ENCODE data around the gene PPP1R14D. TPM values are rescaled to one million over a fixed set of nuclear protein-coding genes. Genes with fewer than 3 reads are reported as not detected.

Gene PPP1R14D
- total RNA-seq, 1 experiment from 2014 or later = not detected

DNA sequence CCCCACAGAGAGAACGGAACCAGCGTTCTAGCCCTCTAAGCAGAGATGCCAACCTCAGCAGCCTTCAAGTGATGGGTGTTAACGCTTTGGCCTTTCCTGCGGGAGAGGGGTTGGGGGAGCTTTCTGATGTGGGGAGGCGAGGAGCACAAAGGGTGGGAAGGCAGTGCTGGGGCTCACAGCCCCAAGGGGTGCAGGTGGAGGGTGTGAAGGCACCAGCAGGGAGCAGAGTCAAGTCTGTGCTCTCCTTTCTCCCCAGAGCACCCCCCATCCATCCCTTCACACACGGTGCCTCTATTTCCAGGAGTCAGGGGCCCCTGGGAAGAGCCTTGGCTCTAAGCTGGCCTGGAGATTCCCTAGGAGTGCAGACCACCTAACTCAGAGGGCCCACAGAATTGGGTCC, 54.6 kb downstream of the PPP1R14D start (continued):
- TF ChIP-seq CEBPB (IDR thresholded peaks at IDR 0.05; ENCODE audit: low read depth) = no peak
- TF ChIP-seq, protein P1, sequence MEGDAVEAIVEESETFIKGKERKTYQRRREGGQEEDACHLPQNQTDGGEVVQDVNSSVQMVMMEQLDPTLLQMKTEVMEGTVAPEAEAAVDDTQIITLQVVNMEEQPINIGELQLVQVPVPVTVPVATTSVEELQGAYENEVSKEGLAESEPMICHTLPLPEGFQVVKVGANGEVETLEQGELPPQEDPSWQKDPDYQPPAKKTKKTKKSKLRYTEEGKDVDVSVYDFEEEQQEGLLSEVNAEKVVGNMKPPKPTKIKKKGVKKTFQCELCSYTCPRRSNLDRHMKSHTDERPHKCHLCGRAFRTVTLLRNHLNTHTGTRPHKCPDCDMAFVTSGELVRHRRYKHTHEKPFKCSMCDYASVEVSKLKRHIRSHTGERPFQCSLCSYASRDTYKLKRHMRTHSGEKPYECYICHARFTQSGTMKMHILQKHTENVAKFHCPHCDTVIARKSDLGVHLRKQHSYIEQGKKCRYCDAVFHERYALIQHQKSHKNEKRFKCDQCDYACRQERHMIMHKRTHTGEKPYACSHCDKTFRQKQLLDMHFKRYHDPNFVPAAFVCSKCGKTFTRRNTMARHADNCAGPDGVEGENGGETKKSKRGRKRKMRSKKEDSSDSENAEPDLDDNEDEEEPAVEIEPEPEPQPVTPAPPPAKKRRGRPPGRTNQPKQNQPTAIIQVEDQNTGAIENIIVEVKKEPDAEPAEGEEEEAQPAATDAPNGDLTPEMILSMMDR (IDR thresholded peaks at IDR 0.05 in 2 of 3, conservative IDR thresholded peaks at IDR 0.05 in 1 of 3; ENCODE audit: borderline replicate concordance in 1 of 3, insufficient read depth in 1 of 3, low read depth in 2 of 3, low read length in 2 of 3) = no peak
- no peak for TF ChIP-seq YY1 (IDR thresholded peaks at IDR 0.05; ENCODE audit: extremely low read depth, insufficient replicate concordance, low read depth, low read length)
- TF ChIP-seq SIN3A (IDR thresholded peaks at IDR 0.05; ENCODE audit: low read depth) = no peak
- TF ChIP-seq, protein P2, sequence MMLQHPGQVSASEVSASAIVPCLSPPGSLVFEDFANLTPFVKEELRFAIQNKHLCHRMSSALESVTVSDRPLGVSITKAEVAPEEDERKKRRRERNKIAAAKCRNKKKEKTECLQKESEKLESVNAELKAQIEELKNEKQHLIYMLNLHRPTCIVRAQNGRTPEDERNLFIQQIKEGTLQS (IDR thresholded peaks at IDR 0.05) = no peak
- no peak for TF ChIP-seq ZNF274 (IDR thresholded peaks at IDR 0.05; ENCODE audit: low read depth, low read length)

DNA sequence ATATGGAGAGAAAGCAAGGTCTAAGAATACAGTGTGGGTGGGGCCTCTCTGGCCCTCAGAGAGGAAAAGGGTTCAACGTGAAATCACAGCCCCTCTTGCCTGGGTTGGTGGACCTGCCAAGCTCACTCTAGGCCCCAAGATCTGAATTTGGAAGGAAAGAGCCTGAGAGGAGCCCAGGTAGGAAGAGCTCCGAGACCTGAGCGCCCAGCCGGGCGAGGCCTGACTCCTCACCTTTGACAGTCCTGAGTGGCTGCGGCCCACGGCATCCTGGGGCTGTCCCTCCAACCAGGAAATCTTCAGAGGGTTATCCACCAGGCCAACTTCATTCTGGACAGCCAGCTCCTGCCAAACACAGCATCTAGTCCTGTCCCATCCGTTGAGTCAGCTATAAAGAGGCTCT, 55.0 kb downstream of the PPP1R14D start:
- POLR2A ChIA-PET = no interaction called here
- CTCF ChIA-PET = interaction anchor here (1.4 kb wide), 1 partner anchor 9 kb away, joined by 3 read pairs; no protein-coding TSS in a partner anchor
- H3K9me2 ChIP-seq (ENCODE audit: insufficient read depth) = no peaks in the 10 kb centered on the region
- no peaks in the 10 kb centered on the region for H3K27me3 ChIP-seq (ENCODE audit: insufficient read depth, low read length)
- no peaks in the 10 kb centered on the region for H3K9me3 ChIP-seq (ENCODE audit: control insufficient read depth in 1 of 2, insufficient read depth in 1 of 2, low read depth in 1 of 2, low read length in 2 of 2)
- no peak for TF ChIP-seq ZFX (IDR thresholded peaks at IDR 0.05)
- no peak for TF ChIP-seq ELF1 (IDR thresholded peaks at IDR 0.05; ENCODE audit: borderline replicate concordance, low read depth)
- TF ChIP-seq SIN3A (IDR thresholded peaks at IDR 0.05; ENCODE audit: low read depth) = no peak
- TF ChIP-seq CEBPB (IDR thresholded peaks at IDR 0.05; ENCODE audit: low read depth) = no peak
- TF ChIP-seq JUND (IDR thresholded peaks at IDR 0.05) = no peak
- no peak for TF ChIP-seq POLR2A (IDR thresholded peaks at IDR 0.05; ENCODE audit: borderline replicate concordance, extremely low read depth, insufficient read depth, insufficient read length)
- TF ChIP-seq, protein P3, sequence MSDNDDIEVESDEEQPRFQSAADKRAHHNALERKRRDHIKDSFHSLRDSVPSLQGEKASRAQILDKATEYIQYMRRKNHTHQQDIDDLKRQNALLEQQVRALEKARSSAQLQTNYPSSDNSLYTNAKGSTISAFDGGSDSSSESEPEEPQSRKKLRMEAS (IDR thresholded peaks at IDR 0.05) = no peak
- no peak for TF ChIP-seq EZH2 (IDR thresholded peaks at IDR 0.05)
- TF ChIP-seq YY1 (IDR thresholded peaks at IDR 0.05; ENCODE audit: extremely low read depth, insufficient replicate concordance, low read depth, low read length) = no peak
- TF ChIP-seq EZH2phosphoT487 (IDR thresholded peaks at IDR 0.05; ENCODE audit: borderline replicate concordance) = no peak
- TF ChIP-seq, protein P4, sequence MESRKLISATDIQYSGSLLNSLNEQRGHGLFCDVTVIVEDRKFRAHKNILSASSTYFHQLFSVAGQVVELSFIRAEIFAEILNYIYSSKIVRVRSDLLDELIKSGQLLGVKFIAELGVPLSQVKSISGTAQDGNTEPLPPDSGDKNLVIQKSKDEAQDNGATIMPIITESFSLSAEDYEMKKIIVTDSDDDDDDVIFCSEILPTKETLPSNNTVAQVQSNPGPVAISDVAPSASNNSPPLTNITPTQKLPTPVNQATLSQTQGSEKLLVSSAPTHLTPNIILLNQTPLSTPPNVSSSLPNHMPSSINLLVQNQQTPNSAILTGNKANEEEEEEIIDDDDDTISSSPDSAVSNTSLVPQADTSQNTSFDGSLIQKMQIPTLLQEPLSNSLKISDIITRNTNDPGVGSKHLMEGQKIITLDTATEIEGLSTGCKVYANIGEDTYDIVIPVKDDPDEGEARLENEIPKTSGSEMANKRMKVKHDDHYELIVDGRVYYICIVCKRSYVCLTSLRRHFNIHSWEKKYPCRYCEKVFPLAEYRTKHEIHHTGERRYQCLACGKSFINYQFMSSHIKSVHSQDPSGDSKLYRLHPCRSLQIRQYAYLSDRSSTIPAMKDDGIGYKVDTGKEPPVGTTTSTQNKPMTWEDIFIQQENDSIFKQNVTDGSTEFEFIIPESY (IDR thresholded peaks at IDR 0.05; ENCODE audit: extremely low read depth, insufficient replicate concordance, low read length) = no peak
- no peak for TF ChIP-seq RAD21 (IDR thresholded peaks at IDR 0.05; ENCODE audit: low read depth)
- no peak for TF ChIP-seq FOSL1 (IDR thresholded peaks at IDR 0.05; ENCODE audit: low read depth)
- no peak for TF ChIP-seq TCF7L2 (IDR thresholded peaks at IDR 0.05; ENCODE audit: borderline replicate concordance, extremely low read depth, insufficient read depth, insufficient read length)
- intact Hi-C loops (cut with micrococcal nuclease) = no loop called here
- RAD21 ChIA-PET (ENCODE audit: low non-redundant PET in 1 of 2, low total read pairs in 2 of 2, uncharacterized antibody in 2 of 2, unreplicated experiment in 2 of 2) = no interaction called here
- no TSS peak for BruUV-seq (replicated peaks)
- no peaks in the 10 kb centered on the region for H3K79me2 ChIP-seq (ENCODE audit: insufficient read depth, low read length)
- no peak overlapping the region for H3K27ac ChIP-seq (ENCODE audit: low read depth, low read length)
- H3K9ac ChIP-seq (ENCODE audit: low read length) = no peak overlapping the region
- DNase-seq (ENCODE audit: low read depth, low spot score) (no peak), ATAC-seq (no peak)
- no peaks in the 10 kb centered on the region for H4K20me1 ChIP-seq (ENCODE audit: insufficient read depth)
- H2AFZ ChIP-seq (ENCODE audit: low read depth, low read length, poor library complexity, severe bottlenecking) = no peak overlapping the region
- no peak overlapping the region for H3K4me3 ChIP-seq (replicated peaks in 1 of 2; ENCODE audit: low read depth in 1 of 2, low read length in 2 of 2)
- peaks cover 9 to 36% of the 10 kb centered on the region in 2 experiments for H3K4me1 ChIP-seq (ENCODE audit: control insufficient read depth in 1 of 2, insufficient read depth in 2 of 2, low read length in 2 of 2)
- H3K4me2 ChIP-seq (ENCODE audit: low read length) = no peak overlapping the region
- peaks cover 4 to 9% of the 10 kb centered on the region in 2 experiments; a peak in 2 of 4 replicates for H3K36me3 ChIP-seq (ENCODE audit: control insufficient read depth in 1 of 2, insufficient read depth in 2 of 2, low read length in 2 of 2)

Data from HCT116 (cell line).